Astrocyte (in vitro differentiated cells and primary cell): ENCODE measurements around the gene HSD17B14.

ENCODE experiments used
- CTCF ChIP-seq: IDR thresholded peaks from 2 replicates; pipeline ENCODE4 v1.5.1; 2011; ENCODE audit warnings: low read depth, mild to moderate bottlenecking, inconsistent platforms, low read length, moderate library complexity; ENCODE audit not compliant: insufficient read depth
- EZH2 ChIP-seq: IDR thresholded peaks from 2 replicates; pipeline ENCODE4 v1.6.1; 2012; ENCODE audit warnings: mild to moderate bottlenecking, low read length, inconsistent platforms; ENCODE audit not compliant: insufficient read depth

- TF ChIP-seq CTCF (no peak), EZH2 (no peak)
Observed at GRCh38 chr19:48799358-48800300, 36.7 kb downstream of the HSD17B14 start.
